ENCODE data around the gene COL19A1.

The COL19A1 gene

DNA sequence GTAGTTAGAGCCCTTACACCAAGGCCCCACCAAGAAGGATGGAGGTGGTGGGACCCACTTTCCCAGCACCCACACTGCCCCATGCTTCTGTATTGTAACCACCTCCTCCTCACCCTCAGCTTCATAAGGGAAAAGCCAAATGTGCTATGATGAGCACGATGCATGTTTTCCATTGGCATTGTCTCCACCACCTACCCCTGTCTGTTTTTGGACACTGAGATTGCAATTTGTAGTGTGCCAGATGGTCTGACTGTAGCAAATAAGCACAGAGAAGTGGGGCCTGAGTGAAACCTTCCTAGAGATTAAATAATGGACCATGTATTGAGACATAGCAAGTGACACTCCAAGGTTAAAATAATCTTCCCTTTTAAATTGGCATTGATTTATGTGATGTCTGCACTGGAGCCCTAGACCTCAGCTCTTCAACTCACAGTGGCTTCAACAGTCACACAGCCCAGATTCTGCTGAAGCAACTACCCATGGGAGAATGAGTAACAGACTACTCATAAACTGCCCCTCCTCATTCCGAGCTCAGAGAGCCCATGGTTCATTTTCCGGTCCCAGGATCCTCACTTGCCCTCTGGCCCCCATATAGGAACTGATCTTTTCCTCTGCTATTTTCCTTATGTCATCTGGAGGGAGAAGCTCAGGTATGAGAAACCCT, 258.7 kb downstream of the COL19A1 start:
- no peak for DNase-seq (ENCODE audit: low read depth)

- no peak for DNase-seq (ENCODE audit: low read depth)
Measured at GRCh38 chr6:70125602-70126001, 259.2 kb downstream of the COL19A1 start.

DNA sequence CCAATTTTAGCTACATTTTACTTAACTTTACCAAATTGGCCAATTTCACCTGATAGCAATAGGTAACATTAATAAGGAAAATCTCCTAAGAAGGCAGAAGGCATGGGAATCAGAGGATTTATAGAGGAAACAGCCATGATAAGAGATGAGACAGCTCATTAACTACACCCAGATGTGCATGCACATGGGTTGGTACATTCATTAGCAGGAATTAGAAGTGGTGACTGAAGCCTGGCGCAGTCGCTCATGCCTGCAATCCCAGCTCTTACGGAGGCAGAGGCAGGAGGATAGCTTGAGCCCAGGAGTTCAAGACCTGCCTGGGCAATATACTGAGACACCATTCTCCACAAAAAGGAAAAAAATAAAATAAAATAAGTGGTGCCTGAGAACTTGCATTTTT, 263.0 kb downstream of the COL19A1 start:
- DNase-seq (ENCODE audit: low read depth): no peak

DNA sequence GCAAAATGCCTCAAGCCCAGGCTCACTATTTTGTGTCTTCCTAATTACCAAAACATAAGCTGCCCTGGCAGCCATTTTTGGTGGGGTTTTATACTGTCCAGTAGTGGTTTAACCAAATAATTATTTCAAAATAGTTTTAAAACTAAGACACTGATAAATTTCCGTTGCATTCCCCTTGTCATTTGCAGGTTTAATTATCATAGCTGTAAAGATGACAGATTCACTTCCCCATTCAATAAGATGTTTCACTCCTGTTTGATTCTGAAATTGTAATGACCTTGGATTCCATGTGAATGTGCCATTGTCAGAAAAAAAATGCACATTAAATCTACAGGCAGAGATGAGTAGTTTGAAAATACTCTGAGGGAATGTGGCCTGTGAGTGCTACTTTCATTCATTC, 264.5 kb downstream of the COL19A1 start:
- DNase-seq (ENCODE audit: low read depth): no peak

- no peak for DNase-seq (ENCODE audit: low read depth)
Measured at GRCh38 chr6:70131528-70131927, 265.2 kb downstream of the COL19A1 start.

DNA sequence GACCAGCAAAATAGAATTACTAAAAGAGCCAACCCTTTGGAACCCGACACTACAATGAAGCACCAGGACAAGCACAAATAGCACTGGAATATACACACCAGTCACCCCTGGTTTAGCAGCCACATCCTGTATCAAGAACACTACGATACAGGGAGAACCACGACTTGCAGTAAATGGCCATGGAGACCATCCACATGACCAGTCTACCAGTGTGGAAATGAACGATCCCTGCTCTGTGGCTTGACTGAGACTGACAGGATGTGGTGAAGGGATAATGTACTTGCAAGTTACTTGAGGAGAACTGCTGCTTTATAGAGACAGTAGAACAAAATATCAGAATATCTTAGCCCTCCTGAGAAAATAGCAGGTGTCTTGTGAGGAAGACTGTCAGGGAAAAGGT, 266.9 kb downstream of the COL19A1 start:
- DNase-seq (ENCODE audit: low read depth): no peak

- DNase-seq (ENCODE audit: low read depth): no peak
Measured at GRCh38 chr6:70134542-70134941, 268.2 kb downstream of the COL19A1 start.

GRCh38 chr6:70135219-70136160, 269.1 kb downstream of the COL19A1 start:
- DNase-seq (ENCODE audit: low read depth): no peak

DNA sequence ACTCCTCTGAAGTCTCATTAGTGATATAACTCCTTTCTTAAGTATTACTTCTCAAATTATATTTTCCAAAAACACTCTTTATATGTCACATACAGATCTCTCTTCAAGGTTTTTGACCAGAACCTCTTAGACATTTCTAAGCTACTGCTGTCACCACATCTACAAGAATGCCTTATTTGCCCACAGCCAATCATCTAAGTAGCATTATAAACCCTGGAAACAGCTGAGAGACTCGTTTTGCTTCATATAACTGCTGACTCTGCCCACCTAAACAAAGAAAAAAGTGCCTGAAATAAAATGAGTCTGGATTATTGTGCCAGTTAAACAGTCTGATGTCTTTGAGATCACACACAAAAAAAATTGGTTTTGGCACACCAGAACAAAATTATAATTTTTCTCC, 270.6 kb downstream of the COL19A1 start:
- DNase-seq (ENCODE audit: low read depth): no peak

GRCh38 chr6:70140496-70140895, 274.1 kb downstream of the COL19A1 start:
- no peak for DNase-seq (ENCODE audit: low read depth)

DNA sequence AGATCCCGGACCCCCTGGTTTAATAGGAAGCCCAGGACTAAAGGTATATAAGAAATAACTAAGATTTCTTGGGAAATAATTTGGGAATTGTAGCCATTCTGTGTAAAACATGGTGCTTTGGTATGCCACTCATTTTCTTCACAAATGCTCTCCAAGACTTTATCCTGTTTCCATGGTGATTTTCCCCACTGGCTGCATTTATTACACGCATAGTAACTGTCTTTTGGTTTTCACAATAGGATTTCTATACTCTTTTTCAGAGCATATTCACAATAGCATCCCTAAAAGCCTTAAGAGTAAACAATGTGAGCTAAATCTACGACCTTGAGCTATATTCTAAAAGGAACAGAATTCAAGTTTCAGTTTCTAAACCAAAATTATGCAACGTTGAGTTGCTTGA, 275.7 kb downstream of the COL19A1 start:
- DNase-seq (ENCODE audit: low read depth): no peak

DNA sequence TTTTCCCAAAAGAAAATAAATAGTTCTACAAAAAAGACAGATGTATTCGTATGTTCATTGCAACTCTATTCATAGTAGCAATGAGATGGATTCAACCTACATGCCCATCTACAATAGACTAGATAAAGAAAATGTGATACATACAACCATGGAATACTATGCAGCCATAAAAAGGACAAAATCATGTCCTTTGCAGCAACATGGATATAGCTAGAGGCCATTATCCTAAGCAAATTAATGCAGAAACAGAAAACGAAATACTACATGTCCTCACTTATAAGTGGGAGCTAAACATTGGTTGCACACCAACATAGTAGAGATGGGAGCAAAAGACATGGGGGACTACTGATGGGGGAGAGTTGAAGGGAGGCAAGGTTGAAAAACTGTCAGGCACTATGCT, 278.8 kb downstream of the COL19A1 start:
- DNase-seq (ENCODE audit: low read depth): no peak

DNA sequence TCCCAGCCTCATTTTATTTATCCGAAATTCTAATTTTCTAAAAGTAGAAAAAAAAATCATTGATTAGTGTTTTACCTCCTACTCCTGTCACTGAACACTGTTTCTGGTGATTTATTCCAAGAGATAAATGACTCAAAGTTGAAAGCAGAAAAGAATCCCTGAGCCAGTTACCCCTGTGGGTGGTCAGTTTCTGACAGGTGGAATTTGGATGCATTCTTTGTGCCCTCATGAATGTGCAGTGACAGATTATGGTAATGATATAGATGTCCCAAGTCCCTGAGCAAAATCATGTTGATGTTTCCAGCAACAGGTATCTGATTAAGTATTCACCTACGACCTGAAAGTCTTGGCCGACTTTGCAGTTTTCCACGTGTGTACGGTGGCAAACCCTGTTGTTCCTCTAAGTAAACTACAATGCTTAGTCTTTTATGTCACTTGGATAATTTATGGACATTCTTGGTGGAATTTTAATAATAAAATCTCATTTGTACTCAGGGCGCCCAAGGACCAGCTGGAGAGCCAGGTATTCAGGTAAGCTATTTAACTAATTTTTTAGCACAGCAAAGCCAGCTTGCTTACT, 282.9 kb downstream of the COL19A1 start:
- no peak for DNase-seq (ENCODE audit: low read depth)

DNA sequence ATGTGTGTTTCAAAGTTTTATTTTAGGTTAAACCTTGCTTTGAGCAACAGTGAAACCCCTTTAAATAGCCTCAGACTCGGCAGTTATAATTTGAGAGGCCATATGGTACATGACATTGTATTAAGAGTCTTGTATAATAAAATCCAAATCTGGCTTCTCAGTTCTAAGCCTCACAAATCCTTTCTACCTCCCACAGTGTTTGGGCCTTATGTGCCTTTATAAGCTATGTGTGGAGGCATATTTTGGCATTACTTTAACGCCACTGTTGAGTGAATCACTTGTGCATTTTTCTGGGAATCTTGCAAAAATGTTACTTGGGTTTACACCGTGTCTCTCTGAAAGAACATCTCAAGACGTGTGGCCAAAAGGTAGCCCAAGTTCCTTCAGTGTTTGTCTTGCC, 284.2 kb downstream of the COL19A1 start:
- DNase-seq (ENCODE audit: low read depth): no peak

- DNase-seq (ENCODE audit: low read depth): no peak
Measured at GRCh38 chr6:70151616-70152015, 285.3 kb downstream of the COL19A1 start.

- DNase-seq (ENCODE audit: low read depth): no peak
Measured at GRCh38 chr6:70152786-70153185, 286.4 kb downstream of the COL19A1 start.

DNA sequence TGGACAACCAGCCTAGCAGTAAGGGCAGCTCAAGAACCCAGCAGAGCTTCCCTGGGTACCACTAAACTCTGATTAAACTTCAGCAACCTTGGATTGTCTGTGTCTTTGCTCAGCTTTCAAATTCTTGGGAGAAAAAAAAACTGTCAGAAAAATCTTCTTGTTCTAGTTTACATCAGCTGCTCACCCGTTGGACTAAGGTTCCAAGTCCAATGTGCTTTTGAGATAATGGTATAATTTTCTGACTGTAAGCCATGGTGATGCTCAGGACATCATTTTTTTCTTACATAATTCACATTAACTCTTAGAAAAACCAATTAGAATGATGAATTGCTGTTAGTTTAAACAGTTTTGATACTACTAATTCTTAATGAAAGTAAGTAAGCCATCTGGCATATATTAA, 290.7 kb downstream of the COL19A1 start:
- DNase-seq (ENCODE audit: low read depth): no peak

DNA sequence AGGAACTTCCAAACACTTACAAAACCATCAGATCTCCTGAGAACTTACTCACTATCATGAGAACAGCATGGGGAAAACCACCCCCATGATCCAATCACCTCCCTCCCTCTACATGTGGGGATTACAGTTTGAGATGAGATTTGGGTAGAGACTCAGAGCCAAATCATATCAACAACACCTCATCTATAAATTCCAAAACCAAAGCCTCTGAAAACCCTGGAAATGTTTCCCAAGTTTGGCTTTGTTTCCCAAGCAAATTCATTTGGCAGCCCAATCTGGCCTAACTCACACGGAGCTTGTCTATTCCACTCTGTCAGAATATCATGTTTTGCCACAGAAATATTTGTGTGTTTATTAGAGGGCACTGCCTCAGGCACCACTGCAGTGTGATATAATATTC, 293.9 kb downstream of the COL19A1 start:
- DNase-seq (ENCODE audit: low read depth): no peak

- no peak for DNase-seq (ENCODE audit: low read depth)
Measured at GRCh38 chr6:70162972-70163371, 296.6 kb downstream of the COL19A1 start.

DNA sequence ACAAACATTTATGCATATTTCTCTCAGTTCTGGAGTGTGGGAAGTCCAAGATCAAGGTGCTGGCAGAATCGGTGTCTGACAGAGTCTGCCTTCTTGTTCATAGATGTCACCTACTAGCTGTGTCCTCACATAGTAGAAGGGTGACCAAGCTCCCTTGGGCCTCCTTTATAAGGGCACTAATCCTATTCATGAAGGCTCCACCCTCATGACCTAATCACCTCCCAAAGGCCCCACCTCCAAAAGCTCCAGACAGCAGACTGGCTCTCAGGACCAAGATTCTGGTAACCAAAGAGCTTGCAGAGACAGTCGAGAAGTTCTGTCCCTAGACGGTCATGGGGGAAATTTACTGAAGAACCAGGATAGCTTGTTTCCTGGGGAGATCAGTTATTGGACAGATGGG, 297.4 kb downstream of the COL19A1 start:
- no peak for DNase-seq (ENCODE audit: low read depth)

- DNase-seq (ENCODE audit: low read depth): no peak
Measured at GRCh38 chr6:70164556-70164955, 298.2 kb downstream of the COL19A1 start.

DNA sequence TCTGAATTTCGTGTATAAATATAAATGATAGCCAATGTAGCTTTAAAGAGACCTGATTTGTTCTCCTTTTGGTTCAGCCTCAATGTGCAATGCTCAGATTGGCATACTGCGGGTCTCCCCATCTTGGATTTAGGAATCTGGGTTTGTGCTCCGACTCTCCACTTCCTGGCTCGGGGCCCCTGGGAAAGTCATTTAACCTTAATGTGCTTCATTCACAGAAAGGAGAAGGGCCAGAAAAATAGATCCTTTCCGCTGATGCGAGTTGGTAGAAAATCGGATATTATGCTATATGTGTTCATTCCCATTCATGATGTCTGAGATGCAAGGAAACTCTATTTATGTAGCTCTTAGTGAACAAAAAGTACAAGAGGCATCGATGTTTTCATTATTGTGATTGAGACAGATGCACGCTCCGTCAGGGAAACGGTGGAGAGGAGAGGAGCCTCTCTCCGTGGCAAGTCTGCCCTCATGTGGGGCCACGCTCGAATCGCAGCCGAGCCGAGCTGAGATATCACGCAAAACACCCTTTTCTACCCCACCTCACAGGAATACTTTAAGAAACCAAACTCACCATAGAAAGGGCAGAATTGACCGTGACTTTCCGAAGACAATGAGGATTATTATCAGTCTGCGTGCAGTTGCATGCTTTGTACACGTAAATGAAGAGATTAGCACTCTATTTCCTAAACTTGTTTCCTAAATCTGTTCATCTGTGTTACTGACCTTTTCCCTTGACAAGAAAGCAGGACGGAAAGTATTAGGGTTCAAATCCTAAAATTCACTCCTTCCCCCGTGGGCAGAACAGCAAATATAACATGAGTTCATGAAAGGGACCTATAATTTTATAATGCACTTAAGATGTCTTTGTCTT, 300.0 kb downstream of the COL19A1 start:
- DNase-seq (ENCODE audit: low read depth): no peak
